ENCODE measurements around the gene ACOX1. TPM values are rescaled to one million over a fixed set of nuclear protein-coding genes. Genes with fewer than 3 reads are reported as not detected.
A peak's percentile ranks its signal among the peaks of the same experiment; 100 is the strongest.

Gene ACOX1
- polyA plus RNA-seq, 1 of the 3 experiments (the other 2 are of a cell fraction): 21.5 TPM

DNA sequence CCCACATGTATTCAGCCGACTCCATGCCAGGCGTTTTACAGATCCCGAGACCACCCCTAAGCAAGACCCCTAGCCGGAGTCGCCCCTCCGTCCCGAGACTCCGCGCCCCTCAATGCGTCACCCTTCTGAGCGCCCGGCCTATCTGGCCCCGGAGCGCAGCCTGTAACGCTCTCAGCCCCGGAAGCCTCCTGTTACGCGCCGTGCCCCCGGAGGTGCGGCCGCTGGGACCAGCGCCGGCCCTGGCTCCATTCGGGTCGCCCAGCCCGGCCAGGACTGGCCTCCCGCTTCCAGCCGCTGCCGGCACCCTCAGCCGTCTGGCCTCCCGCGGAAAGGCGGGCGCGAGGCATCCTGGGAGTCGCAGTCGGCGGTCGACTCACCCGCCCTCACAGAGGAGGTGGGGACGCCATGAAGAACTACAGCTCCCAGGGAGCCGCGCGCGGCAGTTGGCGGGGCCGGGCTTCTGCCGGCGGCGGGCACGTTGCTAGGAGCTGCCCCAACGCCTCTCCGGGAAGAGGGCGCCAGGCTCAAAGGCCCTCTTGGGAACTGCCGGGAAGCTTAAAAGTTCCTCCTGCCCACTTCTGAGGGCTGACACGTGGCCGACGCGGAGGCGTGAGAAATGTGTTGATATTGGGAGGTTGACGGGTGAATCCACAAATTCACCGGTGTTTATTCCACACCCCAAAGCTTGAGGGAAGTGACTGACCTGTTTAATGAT is 38.1 kb downstream of the ACOX1 start, which contains the start of gene FBF1 (continued):
- TF ChIP-seq, protein P1, sequence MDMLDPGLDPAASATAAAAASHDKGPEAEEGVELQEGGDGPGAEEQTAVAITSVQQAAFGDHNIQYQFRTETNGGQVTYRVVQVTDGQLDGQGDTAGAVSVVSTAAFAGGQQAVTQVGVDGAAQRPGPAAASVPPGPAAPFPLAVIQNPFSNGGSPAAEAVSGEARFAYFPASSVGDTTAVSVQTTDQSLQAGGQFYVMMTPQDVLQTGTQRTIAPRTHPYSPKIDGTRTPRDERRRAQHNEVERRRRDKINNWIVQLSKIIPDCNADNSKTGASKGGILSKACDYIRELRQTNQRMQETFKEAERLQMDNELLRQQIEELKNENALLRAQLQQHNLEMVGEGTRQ (IDR thresholded peaks at IDR 0.05; ENCODE audit: borderline replicate concordance, low read depth, low read length): no peak
- TF ChIP-seq, protein P2, sequence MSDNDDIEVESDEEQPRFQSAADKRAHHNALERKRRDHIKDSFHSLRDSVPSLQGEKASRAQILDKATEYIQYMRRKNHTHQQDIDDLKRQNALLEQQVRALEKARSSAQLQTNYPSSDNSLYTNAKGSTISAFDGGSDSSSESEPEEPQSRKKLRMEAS (IDR thresholded peaks at IDR 0.05; ENCODE audit: low read depth): peak; percentile 99
- TF ChIP-seq, protein P3, sequence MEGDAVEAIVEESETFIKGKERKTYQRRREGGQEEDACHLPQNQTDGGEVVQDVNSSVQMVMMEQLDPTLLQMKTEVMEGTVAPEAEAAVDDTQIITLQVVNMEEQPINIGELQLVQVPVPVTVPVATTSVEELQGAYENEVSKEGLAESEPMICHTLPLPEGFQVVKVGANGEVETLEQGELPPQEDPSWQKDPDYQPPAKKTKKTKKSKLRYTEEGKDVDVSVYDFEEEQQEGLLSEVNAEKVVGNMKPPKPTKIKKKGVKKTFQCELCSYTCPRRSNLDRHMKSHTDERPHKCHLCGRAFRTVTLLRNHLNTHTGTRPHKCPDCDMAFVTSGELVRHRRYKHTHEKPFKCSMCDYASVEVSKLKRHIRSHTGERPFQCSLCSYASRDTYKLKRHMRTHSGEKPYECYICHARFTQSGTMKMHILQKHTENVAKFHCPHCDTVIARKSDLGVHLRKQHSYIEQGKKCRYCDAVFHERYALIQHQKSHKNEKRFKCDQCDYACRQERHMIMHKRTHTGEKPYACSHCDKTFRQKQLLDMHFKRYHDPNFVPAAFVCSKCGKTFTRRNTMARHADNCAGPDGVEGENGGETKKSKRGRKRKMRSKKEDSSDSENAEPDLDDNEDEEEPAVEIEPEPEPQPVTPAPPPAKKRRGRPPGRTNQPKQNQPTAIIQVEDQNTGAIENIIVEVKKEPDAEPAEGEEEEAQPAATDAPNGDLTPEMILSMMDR (IDR thresholded peaks at IDR 0.05): 0 out of 2 replicates have a peak, but pooled peaks have one; percentile 13
- TF ChIP-seq NRF1 (IDR thresholded peaks at IDR 0.05; ENCODE audit: low read depth, low read length) (no peak), EP300 (IDR thresholded peaks at IDR 0.05; ENCODE audit: borderline replicate concordance in 1 of 2, low read depth in 1 of 2, low read length in 1 of 2) (peak in 1 of 2 experiments; percentile 48; a peak in 1 of 4 replicates), EZH2phosphoT487 (IDR thresholded peaks at IDR 0.05; ENCODE audit: borderline replicate concordance, low read depth) (no peak), FOXM1 (IDR thresholded peaks at IDR 0.05; ENCODE audit: low read depth) (no peak), FOSL2 (IDR thresholded peaks at IDR 0.05; ENCODE audit: borderline replicate concordance, low read depth) (peak; percentile 37; the same call in 1 of the 2 replicates), ELF1 (IDR thresholded peaks at IDR 0.05) (peak; percentile 67), MEF2A (IDR thresholded peaks at IDR 0.05; ENCODE audit: borderline replicate concordance, low read depth) (no peak), JUND (IDR thresholded peaks at IDR 0.05) (peak; percentile 5; the same call in 1 of the 2 replicates)
- TF ChIP-seq, protein P4, sequence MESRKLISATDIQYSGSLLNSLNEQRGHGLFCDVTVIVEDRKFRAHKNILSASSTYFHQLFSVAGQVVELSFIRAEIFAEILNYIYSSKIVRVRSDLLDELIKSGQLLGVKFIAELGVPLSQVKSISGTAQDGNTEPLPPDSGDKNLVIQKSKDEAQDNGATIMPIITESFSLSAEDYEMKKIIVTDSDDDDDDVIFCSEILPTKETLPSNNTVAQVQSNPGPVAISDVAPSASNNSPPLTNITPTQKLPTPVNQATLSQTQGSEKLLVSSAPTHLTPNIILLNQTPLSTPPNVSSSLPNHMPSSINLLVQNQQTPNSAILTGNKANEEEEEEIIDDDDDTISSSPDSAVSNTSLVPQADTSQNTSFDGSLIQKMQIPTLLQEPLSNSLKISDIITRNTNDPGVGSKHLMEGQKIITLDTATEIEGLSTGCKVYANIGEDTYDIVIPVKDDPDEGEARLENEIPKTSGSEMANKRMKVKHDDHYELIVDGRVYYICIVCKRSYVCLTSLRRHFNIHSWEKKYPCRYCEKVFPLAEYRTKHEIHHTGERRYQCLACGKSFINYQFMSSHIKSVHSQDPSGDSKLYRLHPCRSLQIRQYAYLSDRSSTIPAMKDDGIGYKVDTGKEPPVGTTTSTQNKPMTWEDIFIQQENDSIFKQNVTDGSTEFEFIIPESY (IDR thresholded peaks at IDR 0.05; ENCODE audit: borderline replicate concordance, low read depth): peak; percentile 62; the same call in 1 of the 2 replicates
- TF ChIP-seq, protein P5, sequence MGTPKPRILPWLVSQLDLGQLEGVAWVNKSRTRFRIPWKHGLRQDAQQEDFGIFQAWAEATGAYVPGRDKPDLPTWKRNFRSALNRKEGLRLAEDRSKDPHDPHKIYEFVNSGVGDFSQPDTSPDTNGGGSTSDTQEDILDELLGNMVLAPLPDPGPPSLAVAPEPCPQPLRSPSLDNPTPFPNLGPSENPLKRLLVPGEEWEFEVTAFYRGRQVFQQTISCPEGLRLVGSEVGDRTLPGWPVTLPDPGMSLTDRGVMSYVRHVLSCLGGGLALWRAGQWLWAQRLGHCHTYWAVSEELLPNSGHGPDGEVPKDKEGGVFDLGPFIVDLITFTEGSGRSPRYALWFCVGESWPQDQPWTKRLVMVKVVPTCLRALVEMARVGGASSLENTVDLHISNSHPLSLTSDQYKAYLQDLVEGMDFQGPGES (IDR thresholded peaks at IDR 0.05; ENCODE audit: low read depth, low read length): no peak

Measured in SK-N-SH (cell line).